Stimulated activated CD4-positive, alpha-beta T cell treated with anti-CD3 and anti-CD28 coated beads, TNF-alpha, amount 100 ng/mL, for 48 hours (primary cell): ENCODE results near the gene CCDC180.
"Not testable (repeated sequence)": the region's sequence is repeated elsewhere in the genome, so short reads cannot be mapped to it uniquely, and the experiment has no call there.

Experiments used
- DNase-seq, 3 donors: peaks; one replicate each; pipeline ENCODE4 v3.0.0-alpha.2; 2020; ENCODE audit warnings: low read depth in 3 of 3

Gene CCDC180

GRCh38 chr9:97307500-97308163 is at the start of gene CCDC180:
Gene CCDC180, plus strand, starts transcription at chr9:97307659. Its CDS starts 405 bp downstream, at chr9:97308064.
- no peak for DNase-seq

GRCh38 chr9:97259834-97260514 is 47.5 kb upstream of the CCDC180 start:
- not testable (repeated sequence) for DNase-seq

DNA sequence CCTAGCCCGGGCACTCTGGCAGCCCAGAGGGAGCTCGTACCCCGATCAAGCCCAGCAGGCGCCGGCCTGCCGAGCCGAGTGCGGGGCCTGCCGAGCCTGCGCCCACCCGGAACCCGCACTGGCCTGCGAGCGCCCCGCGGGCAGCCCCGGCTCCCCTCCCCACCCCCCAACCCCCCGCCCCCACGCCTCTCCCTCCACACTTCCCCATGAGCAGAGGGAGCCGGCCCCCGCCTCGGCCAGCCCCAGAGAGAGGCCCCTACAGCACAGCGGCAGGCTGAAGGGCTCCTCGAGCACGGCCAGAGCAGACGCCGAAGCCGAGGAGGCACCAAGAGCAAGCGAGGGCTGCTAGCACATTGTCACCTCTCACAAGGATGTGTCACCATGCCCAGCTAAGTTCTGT is 36.2 kb upstream of the CCDC180 start:
- no peak for DNase-seq

DNA sequence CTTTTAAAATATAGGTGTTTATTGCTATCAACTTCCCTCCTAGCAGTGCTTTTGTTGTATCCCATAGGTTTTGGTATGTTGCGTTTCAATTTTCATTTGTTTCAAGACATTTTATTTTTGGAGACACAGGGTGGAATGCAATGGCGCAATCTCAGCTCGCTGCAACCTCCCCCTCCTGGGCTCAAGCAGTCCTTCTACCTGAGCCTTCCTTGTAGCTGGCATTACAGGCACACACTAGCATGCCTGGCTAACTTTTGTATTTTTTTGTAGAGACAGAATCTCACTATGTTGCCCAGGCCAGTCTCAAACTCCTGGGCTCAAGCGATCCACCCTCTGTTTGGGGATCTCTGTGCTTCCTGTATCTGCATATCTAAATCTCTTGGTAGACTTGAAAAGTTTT is 35.4 kb upstream of the CCDC180 start:
- no peak for DNase-seq

GRCh38 chr9:97276310-97276852 is 31.1 kb upstream of the CCDC180 start:
- no peak for DNase-seq

DNA sequence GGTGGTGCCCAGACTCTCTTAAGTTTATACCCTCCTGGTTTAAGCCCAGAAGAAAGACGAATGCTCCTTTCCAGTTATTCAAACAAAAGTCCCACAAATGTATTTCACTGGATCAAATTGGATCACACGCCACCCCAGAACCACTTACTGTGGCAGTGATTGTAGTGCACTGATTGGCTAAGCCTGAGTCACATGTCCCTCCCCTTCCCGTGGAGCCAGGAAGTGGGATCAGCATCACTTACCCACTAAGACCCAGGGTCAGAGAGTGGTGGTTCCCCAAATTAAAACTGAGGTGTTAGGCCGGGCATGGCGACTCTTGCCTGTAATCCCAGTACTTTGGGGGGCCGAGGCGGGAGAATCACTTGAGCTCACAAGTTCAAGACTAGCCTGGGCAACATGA is 29.5 kb upstream of the CCDC180 start:
- DNase-seq: no peak

- DNase-seq: no peak
Measured at GRCh38 chr9:97280755-97281330, 26.6 kb upstream of the CCDC180 start.

DNA sequence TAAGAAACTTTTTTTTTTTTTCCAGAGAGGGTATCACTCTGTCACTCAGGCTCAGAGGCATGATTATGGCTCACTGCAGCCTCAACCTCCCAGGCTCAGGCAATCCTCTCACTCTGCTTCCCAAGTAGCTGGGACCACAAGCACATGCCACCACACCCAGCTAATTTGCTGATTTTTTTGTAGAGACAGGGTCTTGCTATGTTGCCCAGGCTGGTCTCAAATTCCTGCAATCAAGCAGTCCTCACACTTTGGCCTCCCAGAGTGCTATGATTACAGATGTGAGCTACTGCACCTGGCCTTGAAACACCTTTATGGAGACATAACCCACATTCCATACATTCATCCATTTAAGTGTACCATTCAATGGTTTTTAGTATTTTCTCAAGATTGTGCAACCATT is 23.7 kb upstream of the CCDC180 start:
- no peak for DNase-seq

GRCh38 chr9:97284798-97285197 is 22.7 kb upstream of the CCDC180 start:
- DNase-seq: no peak

GRCh38 chr9:97292200-97292599 is 15.3 kb upstream of the CCDC180 start:
- DNase-seq: no peak

DNA sequence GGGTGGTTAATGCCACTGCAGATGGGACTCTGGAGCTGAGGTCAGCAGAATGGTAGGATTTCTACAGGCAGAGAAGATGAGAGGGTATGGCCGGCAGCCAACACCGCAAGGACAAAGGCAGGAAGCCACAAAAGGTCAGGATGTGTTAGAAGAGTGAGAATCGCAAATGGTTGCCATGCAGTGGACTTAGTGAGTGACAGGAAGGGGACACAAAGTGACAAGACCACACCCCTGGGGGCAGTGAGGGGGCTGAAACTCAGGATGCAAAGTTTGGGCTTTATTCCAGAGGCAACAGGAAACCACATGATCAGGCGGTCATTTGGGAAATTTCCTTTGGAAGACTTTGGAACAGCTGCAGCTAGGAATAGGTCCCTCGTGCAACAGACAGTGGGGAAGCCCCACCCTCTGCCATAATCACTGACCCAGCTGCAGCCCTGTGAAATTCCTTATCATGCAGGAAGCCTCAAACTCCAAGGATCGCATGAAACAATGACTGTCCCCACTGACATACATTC is 14.2 kb upstream of the CCDC180 start:
- no peak for DNase-seq

GRCh38 chr9:97293818-97294217 is 13.6 kb upstream of the CCDC180 start:
- no peak for DNase-seq

DNA sequence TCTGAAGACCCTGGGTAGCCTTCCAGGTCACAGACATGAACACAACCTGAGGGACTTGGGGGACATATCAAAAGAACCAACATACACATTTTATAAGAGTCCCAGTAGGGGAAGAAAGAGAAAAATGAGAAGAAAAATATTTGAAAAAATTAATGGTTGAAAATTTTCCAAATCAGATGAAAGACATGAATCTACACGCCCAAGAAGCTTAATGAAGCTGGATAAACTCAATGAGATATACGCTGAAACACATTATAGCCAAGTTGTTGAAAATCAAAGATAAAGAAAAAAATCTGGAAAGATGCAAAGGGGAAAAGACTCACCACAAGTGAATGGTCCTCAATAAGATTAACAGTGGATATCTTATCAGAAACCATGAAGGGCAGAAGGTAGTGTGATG is 9.6 kb upstream of the CCDC180 start:
- no peak for DNase-seq

GRCh38 chr9:97299809-97300414 is 7.5 kb upstream of the CCDC180 start:
- DNase-seq: no peak

- DNase-seq: no peak
Measured at GRCh38 chr9:97300586-97300985, 6.9 kb upstream of the CCDC180 start.

DNA sequence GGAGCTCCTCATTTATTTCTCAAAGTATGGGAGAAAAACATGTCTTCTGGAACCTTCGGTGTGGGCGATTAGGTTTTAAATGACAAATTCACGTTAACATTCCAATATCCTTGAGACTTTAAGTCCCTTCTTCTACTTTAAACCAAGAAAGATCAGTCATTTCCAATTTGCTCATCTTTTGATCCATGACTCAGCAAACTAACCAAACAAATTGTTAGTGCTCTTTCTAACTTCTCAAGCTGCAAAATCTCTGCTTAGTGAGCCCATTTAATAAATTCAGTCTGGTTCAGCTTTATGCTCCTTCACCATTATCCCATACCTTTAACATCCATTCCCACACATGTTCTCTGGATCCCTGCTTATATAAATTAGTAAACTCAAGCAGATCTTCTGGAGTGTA is 5.5 kb upstream of the CCDC180 start:
- no peak for DNase-seq

DNA sequence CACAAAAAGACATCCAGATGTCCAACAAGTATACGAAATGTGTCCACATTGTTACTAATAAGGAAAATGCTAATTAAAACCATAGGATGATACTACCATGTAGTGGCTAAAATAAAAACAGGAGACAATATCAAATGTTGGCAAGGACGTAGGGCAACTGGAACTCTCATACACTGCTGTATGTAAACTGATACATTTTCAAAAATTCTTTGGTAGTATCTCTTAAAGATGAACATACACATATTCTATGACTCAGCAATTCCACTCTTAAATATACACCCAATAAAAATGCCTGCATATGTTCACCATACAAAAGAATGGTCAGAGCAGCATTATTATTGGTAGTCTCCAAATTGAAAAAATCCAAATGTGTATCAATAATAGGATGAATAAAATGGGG is 2.9 kb upstream of the CCDC180 start:
- no peak for DNase-seq

- DNase-seq: no peak
Measured at GRCh38 chr9:97305501-97306298, 1.8 kb upstream of the CCDC180 start.

DNA sequence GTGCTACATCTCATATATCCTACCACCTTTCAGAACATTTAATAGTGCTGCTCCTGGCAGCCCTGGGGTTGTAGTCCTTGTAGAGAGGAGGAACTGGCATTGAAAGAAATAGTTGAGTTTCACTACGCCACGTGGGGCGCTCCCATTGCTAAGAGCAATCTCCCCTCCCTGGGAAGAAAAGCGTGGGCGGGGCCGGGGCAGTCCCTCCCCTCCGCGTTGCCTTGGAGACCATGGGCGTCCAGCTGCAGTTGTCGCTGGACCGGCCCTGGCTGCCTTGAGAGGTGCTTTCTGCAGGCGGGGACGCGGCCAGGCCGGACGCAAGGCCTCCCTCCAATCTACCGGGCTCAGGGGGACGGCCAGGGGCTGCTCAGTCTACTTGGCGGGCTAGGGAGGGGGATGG is 368 bp upstream of the CCDC180 start:
- DNase-seq: peak in 1 of 3 donors; percentile 19

- no peak for DNase-seq
Measured at GRCh38 chr9:97309260-97309659, 1.8 kb downstream of the CCDC180 start.

DNA sequence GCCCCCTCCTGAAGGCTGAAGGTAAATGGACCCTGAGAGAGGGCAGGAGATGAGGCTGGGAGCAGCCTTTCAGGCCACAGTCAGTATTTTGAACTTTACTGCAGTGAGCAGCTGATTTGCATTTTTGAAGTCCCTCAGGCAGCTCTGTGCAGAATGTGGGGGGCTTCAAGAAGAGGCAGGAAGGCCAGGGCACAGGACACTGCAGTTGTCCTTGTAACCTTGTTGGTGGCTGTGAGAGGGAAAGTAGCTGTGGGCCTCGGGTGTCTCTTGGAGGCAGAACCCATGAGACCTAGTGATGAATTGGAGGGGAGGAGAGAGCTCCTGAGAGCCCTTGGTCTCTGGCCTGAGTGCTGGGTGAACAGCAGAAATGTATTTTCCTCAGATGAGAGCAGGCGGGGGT is 2.6 kb downstream of the CCDC180 start:
- no peak for DNase-seq

- DNase-seq: no peak
Measured at GRCh38 chr9:97310896-97311295, 3.4 kb downstream of the CCDC180 start.
